Heart left ventricle (tissue), 13 donors: ENCODE data around the gene ATXN1.

Experiments used
- CTCF ChIP-seq, 12 donors: fragments of 200-600 bp; sonication (generic) in 4 of 12; IDR thresholded peaks; one replicate each; pipeline versions ENCODE4 v1.5.0 to v1.8.0; 2018 to 2022; ENCODE audit warnings: antibody characterized with exemption in 12 of 12, mild to moderate bottlenecking in 5 of 12
- POLR2A ChIP-seq, 2 donors: fragments of 450-650 bp; IDR thresholded peaks; one replicate each; pipeline ENCODE4 v1.6.1; 2017; ENCODE audit warnings: antibody characterized with exemption in 2 of 2, mild to moderate bottlenecking in 2 of 2, moderate library complexity in 2 of 2
- donor health status: ischemic (EF 13 %, LVEDD 7.1; RV severe dilation, severe dysfunction).
- donor health status: DM: no; HTN: yes; CAD: no.
- donor health status: DM: no; HTN: no; CAD: no.
- donor health status: ischemic (EF 25% LVEDD 6.9; RV normal size, moderate dysfunction).
- donor health status: ischemic (EF 25% LVEDD 5.7; RV mildly dilated, moderate dysfunction).
- donor health status: ischemic (EF 35%, LVEDD 5.7; RV mildly dilated, moderate dysfunction).
- donor health status: nonischemic (EF 11% LVEDD 7.7; RV severe dilation, severe dysfunction).
- donor health status: DM: yes; HTN: yes; CAD: no.
- donor health status: PGD.
- donor health status: ischemic (EF 29% LVEDD 5.4; RV normal size, mild dysfunction).
- donor health status: nonischemic (EF 23%, LVEDD 6.1; RV moderate dilation, normal function).

- TF ChIP-seq CTCF (IDR thresholded peaks at IDR 0.05) (peak; percentile 44 to 76 (median 64)), POLR2A (IDR thresholded peaks at IDR 0.05) (no peak)
Observed at GRCh38 chr6:16286151-16286522, 475.1 kb downstream of the ATXN1 start.
